NCI-H2029 (cell line): ENCODE data around the gene MTF2.
"Not testable (repeated sequence)": the region's sequence is repeated elsewhere in the genome, so short reads cannot be mapped to it uniquely, and the experiment has no call there.

ENCODE experiments used
- DNase-seq: peaks from one replicate; lab custom pipeline; 2025; lab: John Stamatoyannopoulos, UW

MTF2 gene

DNA sequence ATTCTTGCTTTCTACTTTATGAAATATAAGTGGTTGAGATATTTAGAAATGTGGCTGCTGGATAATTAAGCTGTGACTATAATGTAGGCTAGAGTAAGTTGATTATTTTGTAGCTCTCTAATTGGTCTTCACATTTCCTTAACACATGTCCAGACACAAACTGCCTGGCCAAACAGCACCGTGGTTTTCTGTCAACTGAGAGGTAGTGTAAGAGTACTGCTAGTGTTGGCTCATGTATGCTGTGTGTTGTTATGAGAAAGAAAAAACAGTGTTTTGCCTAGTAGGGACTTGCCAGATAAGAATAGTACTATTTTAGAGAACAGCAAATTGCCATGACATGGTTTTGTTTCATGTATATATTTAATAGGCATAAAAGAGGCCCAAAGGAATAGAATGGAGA is 64.1 kb downstream of the MTF2 start:
- DNase-seq, result no peak

- no peak for DNase-seq
Observed at GRCh38 chr1:93143769-93144168, 64.7 kb downstream of the MTF2 start.

- no peak for DNase-seq
Observed at GRCh38 chr1:93148001-93148400, 68.9 kb downstream of the MTF2 start.

DNA sequence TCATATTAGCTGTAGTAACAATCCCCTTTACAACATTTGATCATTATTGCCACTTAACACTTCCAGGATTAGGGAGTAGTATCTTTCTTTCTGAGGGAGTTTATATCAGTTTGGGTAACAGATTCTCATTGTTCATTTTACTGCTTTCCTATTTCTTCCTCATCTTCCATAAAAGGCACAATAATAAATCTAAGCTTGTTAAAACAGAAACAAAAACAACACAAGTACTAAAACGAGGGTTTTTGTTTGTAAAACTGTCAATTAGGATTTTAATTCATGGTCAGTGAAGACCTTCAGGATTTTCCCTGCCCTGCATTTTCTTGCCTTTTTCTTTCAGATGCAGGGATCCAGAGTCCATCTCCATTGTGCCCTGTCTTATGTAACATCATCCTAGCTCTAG is 71.6 kb downstream of the MTF2 start:
- DNase-seq, result no peak

- DNase-seq, result no peak
Observed at GRCh38 chr1:93151474-93151873, 72.4 kb downstream of the MTF2 start.

- no peak for DNase-seq
Observed at GRCh38 chr1:93152835-93153234, 73.8 kb downstream of the MTF2 start.

- DNase-seq, result no peak
Observed at GRCh38 chr1:93154898-93155297, 75.8 kb downstream of the MTF2 start.

GRCh38 chr1:93155335-93155734 is 76.3 kb downstream of the MTF2 start:
- no peak for DNase-seq

GRCh38 chr1:93159337-93159736 is 80.3 kb downstream of the MTF2 start:
- DNase-seq, result no peak

DNA sequence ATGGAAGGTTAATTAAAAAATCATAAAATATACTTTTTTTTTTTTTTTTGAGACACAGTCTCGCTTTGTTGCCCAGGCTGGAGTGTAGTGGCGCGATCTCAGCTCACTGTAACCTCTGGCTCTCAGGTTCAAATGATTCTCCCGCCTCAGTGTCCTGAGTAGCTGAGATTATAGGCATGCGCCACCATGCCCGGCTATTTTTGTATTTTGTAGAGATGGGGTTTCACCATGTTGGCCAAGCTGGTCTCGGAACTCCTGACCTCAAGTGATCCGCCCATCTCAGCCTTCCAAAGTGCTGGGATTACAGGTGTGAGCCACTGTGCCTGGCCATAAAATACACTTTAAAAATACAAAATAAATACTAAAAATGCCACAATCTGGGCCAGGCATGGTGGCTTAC is 84.2 kb downstream of the MTF2 start:
- DNase-seq, result not testable (repeated sequence)

DNA sequence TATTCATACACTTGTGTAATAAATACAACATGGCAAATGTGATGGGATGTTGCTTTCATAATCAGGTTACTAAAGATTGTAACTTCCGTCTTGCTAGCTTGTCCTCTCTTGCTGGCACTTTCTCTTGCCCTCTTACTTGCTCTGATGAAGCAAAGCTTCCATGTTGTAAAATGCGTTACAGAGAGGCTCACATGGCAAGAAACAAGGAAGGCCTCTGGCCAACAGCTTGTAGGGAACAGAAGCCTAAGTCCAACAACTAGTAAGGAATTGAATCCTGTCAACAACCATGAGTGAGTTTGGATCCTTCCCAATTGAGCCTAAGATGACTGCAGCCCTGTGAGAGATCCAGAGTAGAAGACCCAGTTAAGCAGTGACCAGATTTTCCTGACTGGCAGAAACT is 85.7 kb downstream of the MTF2 start:
- DNase-seq, result no peak

- DNase-seq, result not testable (repeated sequence)
Observed at GRCh38 chr1:93165895-93166294, 86.8 kb downstream of the MTF2 start.

DNA sequence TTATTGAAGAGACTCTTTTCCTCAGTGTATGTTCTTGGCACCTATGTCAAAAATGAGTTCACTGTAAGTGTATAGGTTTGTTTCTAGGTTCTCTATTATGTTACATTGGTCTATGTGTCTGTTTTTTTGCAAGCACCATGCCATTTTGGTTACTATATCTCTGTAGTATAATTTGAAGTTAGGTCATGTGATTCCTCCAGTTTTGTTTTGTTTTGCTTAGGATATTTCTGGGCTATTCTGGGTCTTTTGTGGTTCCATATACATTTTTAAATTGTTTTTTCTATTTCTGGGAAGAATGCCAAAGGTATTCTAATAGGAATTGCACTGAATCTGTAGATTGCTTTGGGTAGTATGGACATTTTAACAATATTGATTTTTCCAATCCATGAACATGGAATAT is 87.9 kb downstream of the MTF2 start:
- DNase-seq, result no peak

GRCh38 chr1:93170141-93170678 is 91.1 kb downstream of the MTF2 start:
- not testable (repeated sequence) for DNase-seq

GRCh38 chr1:93171549-93172034 is 92.5 kb downstream of the MTF2 start:
- no peak for DNase-seq

- DNase-seq, result no peak
Observed at GRCh38 chr1:93172778-93173177, 93.7 kb downstream of the MTF2 start.

GRCh38 chr1:93174638-93175037 is 95.6 kb downstream of the MTF2 start:
- DNase-seq, result not testable (repeated sequence)

- no peak for DNase-seq
Observed at GRCh38 chr1:93177991-93178390, 98.9 kb downstream of the MTF2 start.

GRCh38 chr1:93178418-93178817 is 99.3 kb downstream of the MTF2 start:
- no peak for DNase-seq

DNA sequence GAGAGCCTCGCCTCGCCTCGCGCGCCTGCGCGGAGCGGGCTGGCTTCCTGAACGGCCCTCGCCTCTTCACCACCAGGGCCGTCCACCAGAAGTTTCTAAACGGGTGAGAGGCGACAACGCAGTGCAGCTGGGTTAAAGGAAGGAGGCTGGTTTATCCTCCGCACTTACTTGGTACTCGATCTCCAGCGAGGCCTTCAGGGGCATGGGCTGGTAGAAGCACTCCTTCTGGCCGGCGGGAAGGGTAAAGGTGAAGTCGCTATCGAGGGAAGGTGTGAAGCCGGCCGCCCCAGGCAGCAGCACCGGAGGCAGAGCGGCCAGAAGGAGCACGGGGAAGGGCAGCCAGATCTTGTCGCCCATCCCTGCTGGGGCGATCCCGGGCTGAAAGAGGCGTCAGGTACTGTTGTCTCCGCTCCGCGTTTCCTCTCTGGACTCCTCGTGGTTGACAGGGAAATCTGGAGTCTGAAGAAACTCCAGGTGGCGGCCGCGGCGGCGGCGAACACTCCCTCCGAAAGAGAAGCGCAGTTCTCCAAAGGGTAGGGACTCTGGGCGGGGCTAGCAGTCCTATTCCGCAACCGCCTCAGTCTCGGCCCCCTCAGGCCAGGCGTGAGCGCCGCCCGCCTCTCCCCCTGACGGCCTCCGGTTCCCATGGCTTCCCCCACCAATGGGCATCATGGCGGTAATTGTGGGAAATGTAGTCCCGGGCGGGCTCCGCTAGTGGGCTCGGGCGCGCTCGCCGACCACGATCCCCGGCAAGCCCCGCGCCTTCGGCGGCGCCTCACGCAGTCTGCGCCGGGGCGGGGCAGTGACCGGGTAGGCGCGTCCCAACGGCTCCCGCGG is 101.0 kb downstream of the MTF2 start, which contains the start of gene TMED5:
TSS of gene TMED5 (minus strand) at position 528 of the 837 bp plus-strand sequence. CDS start at position 357, 171 bp downstream.
- peak; percentile 98 for DNase-seq

- peak; percentile 30 for DNase-seq
Observed at GRCh38 chr1:93180723-93181613, 101.9 kb downstream of the MTF2 start, which contains the start of gene CCDC18. Gene CCDC18 (plus strand): TSS chr1:93180724. CDS start chr1:93183362, 2,638 bp downstream.

DNA sequence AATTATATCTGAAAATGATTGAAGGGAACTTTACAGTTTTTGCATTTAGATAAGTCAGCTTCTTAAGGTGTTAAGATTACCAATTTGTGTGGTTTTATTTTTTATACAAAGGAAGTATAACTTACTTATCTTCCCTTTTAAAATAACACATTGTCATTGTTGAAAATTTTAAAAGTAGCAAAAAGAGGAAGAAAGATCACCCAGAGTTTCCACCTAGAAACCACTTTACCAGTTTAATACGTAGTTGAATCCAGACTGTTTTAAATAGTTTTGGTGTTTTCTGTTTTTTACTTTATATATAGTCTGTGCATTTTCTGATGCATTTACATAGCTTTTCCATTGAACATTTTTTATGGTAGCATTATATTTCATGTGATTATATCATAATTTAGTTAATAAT is 107.6 kb downstream of the MTF2 start:
- no peak for DNase-seq
